Endothelial cell of umbilical vein (primary cell): ENCODE data around the gene SCD. TPM values are rescaled to one million over a fixed set of nuclear protein-coding genes. Genes with fewer than 3 reads are reported as not detected.

ENCODE experiments used
- BruUV-seq: library from RNA; stranded (reverse); fragments of 400-500 nt; replicated peaks from 2 replicates; lab custom pipeline; 2021; lab: Mats Ljungman, UMichigan
- CTCF ChIA-PET: fragments of 300-600, 350-600 bp; sonication (Branson Sonifier 250); formaldehyde crosslinking; loops from one replicate; lab custom pipeline; 2021; ENCODE audit warnings: antibody characterized with exemption, inconsistent platforms; lab: Charles Lee
- POLR2A ChIA-PET: fragments of 300-600, 350-600 bp; sonication (Branson Sonifier 250); formaldehyde crosslinking; loops from one replicate; lab custom pipeline; 2021; ENCODE audit warnings: antibody characterized with exemption, inconsistent platforms; lab: Charles Lee
- DNase-seq: peaks from one replicate; pipeline ENCODE4 v3.0.0-alpha.2; 2011; ENCODE audit warnings: low read depth, low spot score
- FAIRE-seq: peaks from 2 replicates; lab custom pipeline; 2011; peaks lifted over from hg19 to GRCh38; lab: Jason Lieb, UNC
- H2AFZ ChIP-seq: 2 replicates; pipeline ENCODE4 v1.6.0; 2012; ENCODE audit warnings: low read depth, low read length, control low read depth, inconsistent platforms
- H3K27ac ChIP-seq: 2 replicates; pipeline ENCODE4 v1.5.1; 2011; ENCODE audit warnings: low read depth, mild to moderate bottlenecking, control low read depth, low read length, moderate library complexity; ENCODE audit not compliant: insufficient read depth
- H3K27me3 ChIP-seq, 2 experiments: 2 replicates each; pipeline versions ENCODE4 v1.6.0 to v1.6.1; 2011; ENCODE audit warnings: low read length in 2 of 2, mixed read lengths in 1 of 2; ENCODE audit not compliant: control insufficient read depth in 2 of 2, insufficient read depth in 2 of 2
- H3K36me3 ChIP-seq, 2 experiments: 2 replicates in 1 of 2; 3 replicates in 1 of 2; pipeline ENCODE4 v1.5.1; 2011; ENCODE audit warnings: low read length in 2 of 2, mild to moderate bottlenecking in 1 of 2, moderate library complexity in 1 of 2; ENCODE audit not compliant: control insufficient read depth in 2 of 2, insufficient read depth in 2 of 2; ENCODE audit errors: extremely low read depth in 1 of 2
- H3K4me1 ChIP-seq: 3 replicates; pipeline ENCODE4 v1.5.1; 2011; ENCODE audit warnings: mild to moderate bottlenecking, low read length; ENCODE audit not compliant: control insufficient read depth, insufficient read depth; ENCODE audit errors: extremely low read depth
- H3K4me2 ChIP-seq: 2 replicates; pipeline ENCODE4 v1.6.1; 2011; ENCODE audit warnings: low read length, control low read depth, mixed read lengths; ENCODE audit not compliant: insufficient read depth
- H3K4me3 ChIP-seq, 3 experiments: fragments of 200-600 bp in 1 of 3; sonication (generic), shearing (Covaris generic) in 1 of 3; replicated peaks in 1 of 3; 2 replicates each; pipeline ENCODE4 v1.5.1; 2011 to 2016; ENCODE audit warnings: control low read depth in 3 of 3, low read length in 3 of 3, mild to moderate bottlenecking in 2 of 3, inconsistent platforms in 1 of 3, low read depth in 1 of 3, moderate library complexity in 1 of 3; ENCODE audit not compliant: insufficient read depth in 1 of 3
- H3K79me2 ChIP-seq: 2 replicates; pipeline ENCODE4 v1.6.0; 2012; ENCODE audit warnings: low read length, inconsistent platforms; ENCODE audit not compliant: control insufficient read depth, insufficient read depth
- H3K9ac ChIP-seq: replicated peaks from 2 replicates; pipeline ENCODE3; 2011; ENCODE audit warnings: low read length, control low read depth; ENCODE audit not compliant: insufficient read depth; ENCODE audit errors: extremely low read depth
- H3K9me1 ChIP-seq: replicated peaks from 3 replicates; pipeline ENCODE4 v1.6.0; 2011; ENCODE audit warnings: mild to moderate bottlenecking, low read length; ENCODE audit not compliant: control insufficient read depth, insufficient read depth; ENCODE audit errors: extremely low read depth
- H3K9me3 ChIP-seq: replicated peaks from 2 replicates; pipeline ENCODE4 v1.5.1; 2012; ENCODE audit warnings: low read length, inconsistent platforms; ENCODE audit not compliant: control insufficient read depth, insufficient read depth
- H4K20me1 ChIP-seq: replicated peaks from 2 replicates; pipeline ENCODE3; 2011; ENCODE audit warnings: mild to moderate bottlenecking, low read length; ENCODE audit not compliant: control insufficient read depth, insufficient read depth; ENCODE audit errors: extremely low read depth
- FOS ChIP-seq: IDR thresholded peaks from 2 replicates; pipeline ENCODE4 v1.6.1; 2011; ENCODE audit warnings: mild to moderate bottlenecking, low read length, moderate library complexity, borderline replicate concordance; ENCODE audit not compliant: insufficient read depth
- GATA2 ChIP-seq: IDR thresholded peaks from 2 replicates; pipeline ENCODE4 v1.7.0; 2011; ENCODE audit warnings: low read depth, mild to moderate bottlenecking, moderate library complexity, mixed read lengths, low read length; ENCODE audit not compliant: insufficient read length, insufficient read depth
- JUN ChIP-seq: IDR thresholded peaks from 2 replicates; pipeline ENCODE4 v1.6.1; 2011; ENCODE audit warnings: borderline replicate concordance, low read depth; ENCODE audit not compliant: insufficient read length, insufficient read depth
- MAX ChIP-seq: IDR thresholded peaks from 2 replicates; pipeline ENCODE4 v1.6.1; 2011; ENCODE audit not compliant: insufficient read depth, insufficient read length
- POLR2A ChIP-seq: IDR thresholded peaks from 2 replicates; pipeline ENCODE4 v1.6.1; 2012; ENCODE audit warnings: low read depth, mild to moderate bottlenecking, control low read depth, low read length
- POLR2AphosphoS5 ChIP-seq: IDR thresholded peaks from 2 replicates; pipeline ENCODE4 v1.6.1; 2012; ENCODE audit warnings: low read depth, mild to moderate bottlenecking, control low read depth, low read length, moderate library complexity; ENCODE audit not compliant: insufficient read depth
- dilution Hi-C: fragments of 300-500 bp; cut with MboI; formaldehyde crosslinking; loops from one replicate; pipeline ENCODE4 v1.15.0; 2019; ENCODE audit warnings: low sequenced_read_pairs; ENCODE audit not compliant: extremely low pct_ligation_motif_present
- intact Hi-C: fragments of 100-400 bp; cut with micrococcal nuclease; formaldehyde crosslinking; loops from one replicate; pipeline ENCODE4 v1.10.0; 2022
- polyA plus RNA-seq, 4 experiments: library from polyadenylated mRNA; depleted of rRNA in 3 of 4; stranded (reverse) in 3 of 4; unstranded in 1 of 4; fragments of >200 nt; gene quantifications; 2 replicates each; pipeline versions ENCODE4 v1.2.1 to v1.2.3, GENCODE V29; 2011 to 2012; ENCODE audit warnings: missing spikeins in 1 of 4
- total RNA-seq: library from RNA; stranded (reverse); gene quantifications from 2 replicates; pipeline ENCODE4 v1.2.3, GENCODE V29; 2021
- TF ChIP-seq, protein P1 (sequence below), 2 donors: IDR thresholded peaks; 1 replicate in 1 of 2; 2 replicates in 1 of 2; pipeline ENCODE4 v1.5.1; 2011; ENCODE audit warnings: low read length in 2 of 2, mild to moderate bottlenecking in 2 of 2, moderate library complexity in 2 of 2, control low read depth in 1 of 2, inconsistent platforms in 1 of 2, low read depth in 1 of 2; ENCODE audit not compliant: insufficient read depth in 1 of 2; ENCODE audit errors: extremely low read depth in 1 of 2

Gene SCD
- total and polyA plus RNA-seq, 2 donors (not counting 3 experiments of a cell fraction or from before 2014, with no cell fraction given) = 258 to 426 TPM

DNA sequence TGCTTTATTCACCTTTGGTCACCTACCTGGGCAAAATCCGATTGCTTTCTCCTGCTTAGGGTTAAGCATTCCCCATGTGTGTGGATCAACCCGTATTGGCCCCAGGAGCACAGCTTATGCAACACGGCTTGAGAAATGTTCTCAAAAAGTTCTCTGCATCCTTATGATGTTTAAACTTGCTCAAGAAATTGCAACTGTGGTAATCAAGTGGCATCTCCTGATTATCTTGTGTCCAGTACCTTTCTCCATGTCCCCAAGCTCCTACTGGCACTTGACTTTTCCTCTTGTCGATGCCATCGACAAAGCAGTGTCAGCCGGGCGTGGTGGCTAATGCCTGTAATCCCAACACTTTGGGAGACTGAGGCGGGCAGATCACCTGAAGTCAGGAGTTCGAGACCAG, 12.3 kb upstream of the SCD start:
- Histone ChIP-seq H3K79me2 (no peaks in the 10 kb centered on the region), H3K9ac (no peak overlapping the region), H3K27me3 (peaks cover 17 to 30% of the 10 kb centered on the region in 2 experiments), H3K9me1 (no peaks in the 10 kb centered on the region), H3K36me3 (no peaks in the 10 kb centered on the region), H2AFZ (no peak overlapping the region), H3K4me1 (no peaks in the 10 kb centered on the region), H3K9me3 (no peaks in the 10 kb centered on the region), H3K4me3 (no peak overlapping the region), H3K27ac (no peak overlapping the region), H3K4me2 (no peak overlapping the region), H4K20me1 (no peaks in the 10 kb centered on the region)
- intact Hi-C loops = no loop called here
- CTCF ChIA-PET = interaction anchor here (1.0 to 1.6 kb wide), 5 partner anchors 8 to 184 kb away, joined by 3 to 9 read pairs (median 4); no protein-coding TSS in a partner anchor
- DNase-seq (no peak), FAIRE-seq (no peak)
- POLR2A ChIA-PET = no interaction called here
- TF ChIP-seq, protein P1, sequence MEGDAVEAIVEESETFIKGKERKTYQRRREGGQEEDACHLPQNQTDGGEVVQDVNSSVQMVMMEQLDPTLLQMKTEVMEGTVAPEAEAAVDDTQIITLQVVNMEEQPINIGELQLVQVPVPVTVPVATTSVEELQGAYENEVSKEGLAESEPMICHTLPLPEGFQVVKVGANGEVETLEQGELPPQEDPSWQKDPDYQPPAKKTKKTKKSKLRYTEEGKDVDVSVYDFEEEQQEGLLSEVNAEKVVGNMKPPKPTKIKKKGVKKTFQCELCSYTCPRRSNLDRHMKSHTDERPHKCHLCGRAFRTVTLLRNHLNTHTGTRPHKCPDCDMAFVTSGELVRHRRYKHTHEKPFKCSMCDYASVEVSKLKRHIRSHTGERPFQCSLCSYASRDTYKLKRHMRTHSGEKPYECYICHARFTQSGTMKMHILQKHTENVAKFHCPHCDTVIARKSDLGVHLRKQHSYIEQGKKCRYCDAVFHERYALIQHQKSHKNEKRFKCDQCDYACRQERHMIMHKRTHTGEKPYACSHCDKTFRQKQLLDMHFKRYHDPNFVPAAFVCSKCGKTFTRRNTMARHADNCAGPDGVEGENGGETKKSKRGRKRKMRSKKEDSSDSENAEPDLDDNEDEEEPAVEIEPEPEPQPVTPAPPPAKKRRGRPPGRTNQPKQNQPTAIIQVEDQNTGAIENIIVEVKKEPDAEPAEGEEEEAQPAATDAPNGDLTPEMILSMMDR (IDR thresholded peaks at IDR 0.05; ENCODE audit: extremely low read depth in 1 of 2, insufficient read depth in 1 of 2, low read depth in 1 of 2, low read length in 2 of 2) = no peak
- TF ChIP-seq POLR2AphosphoS5 (no peak), POLR2A (no peak), GATA2 (no peak)
- no TSS peak for BruUV-seq
- dilution Hi-C loops = no loop called here

DNA sequence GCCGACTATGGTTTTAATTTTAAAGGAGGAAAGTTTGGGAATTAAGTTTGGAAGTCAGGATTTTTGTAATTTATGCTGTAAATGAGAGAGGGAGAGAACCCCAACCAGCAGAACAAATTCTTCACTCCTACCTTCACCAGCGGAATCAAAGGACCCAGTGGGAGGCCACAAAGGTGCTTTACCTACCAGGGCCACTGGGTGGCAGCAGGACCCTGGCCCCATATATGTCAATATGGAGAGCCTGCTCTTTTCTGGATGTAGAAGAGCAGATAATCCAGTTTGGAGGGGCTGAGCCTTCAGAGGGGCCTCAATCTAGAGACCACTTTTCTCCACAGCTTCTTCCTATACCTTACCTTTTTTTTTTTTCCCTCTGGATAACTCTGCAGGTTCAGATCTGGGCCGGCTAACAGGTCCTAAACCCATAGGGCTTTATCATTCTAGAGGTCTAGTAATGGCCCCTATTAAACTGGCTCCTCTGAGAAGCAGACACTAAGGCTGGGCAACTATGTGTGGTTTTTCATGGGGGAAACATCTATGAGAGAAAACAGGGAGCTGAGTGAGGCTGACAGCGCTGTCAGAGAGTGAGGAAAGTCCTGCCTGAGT, 8.5 kb upstream of the SCD start:
- FAIRE-seq (peak; percentile 26), DNase-seq (peak; percentile 63)
- peaks cover 7 to 8% of the 10 kb centered on the region in 2 experiments for H3K27me3 ChIP-seq
- intact Hi-C loops (loop anchor here (1.0 to 2.0 kb wide), 4 partner anchors 95 to 492 kb away; partner anchors contain the start of gene SEC31B), dilution Hi-C loops (no loop called here)
- CTCF ChIA-PET = interaction anchor here (0.6 to 7.0 kb wide), 10 partner anchors 35 to 536 kb away, joined by 3 to 110 read pairs (median 9); no protein-coding TSS in a partner anchor
- no peak overlapping the region for H3K27ac ChIP-seq
- no peak overlapping the region for H2AFZ ChIP-seq
- H4K20me1 ChIP-seq = no peaks in the 10 kb centered on the region
- no peaks in the 10 kb centered on the region for H3K4me1 ChIP-seq
- TF ChIP-seq GATA2 (no peak), MAX (no peak), JUN (no peak), FOS (no peak)
- TF ChIP-seq, protein P1 (IDR thresholded peaks at IDR 0.05; ENCODE audit: extremely low read depth in 1 of 2, insufficient read depth in 1 of 2, low read depth in 1 of 2, low read length in 2 of 2) = peak; percentile 81 to 88
- no peaks in the 10 kb centered on the region for H3K9me1 ChIP-seq
- POLR2A ChIA-PET = no interaction called here
- no peaks in the 10 kb centered on the region for H3K9me3 ChIP-seq
- no peak overlapping the region for H3K9ac ChIP-seq
- no peaks in the 10 kb centered on the region for H3K36me3 ChIP-seq
- no peaks in the 10 kb centered on the region for H3K79me2 ChIP-seq
- H3K4me2 ChIP-seq = no peak overlapping the region
- H3K4me3 ChIP-seq = no peak overlapping the region
- no TSS peak for BruUV-seq
